ENCODE results near the gene RFXANK.
"Not testable (repeated sequence)": the region's sequence is repeated elsewhere in the genome, so short reads cannot be mapped to it uniquely, and the experiment has no call there.

The RFXANK gene

GRCh38 chr19:19157808-19158207, 34.2 kb upstream of the RFXANK start:
- Histone ChIP-seq H2AFZ (ENCODE audit: low read depth, low read length) (no peak overlapping the region), H3K4me1 (ENCODE audit: insufficient read depth, low read length) (no peaks in the 10 kb centered on the region), H3K4me3 (ENCODE audit: low read length) (no peak overlapping the region), H3K27me3 (ENCODE audit: insufficient read depth, low read length) (no peaks in the 10 kb centered on the region), H3K36me3 (ENCODE audit: insufficient read depth, low read length) (peaks cover 5% of the 10 kb centered on the region), H3K9me3 (ENCODE audit: low read length) (peaks cover 8% of the 10 kb centered on the region)

- Histone ChIP-seq H3K27me3 (ENCODE audit: insufficient read depth, low read length) (no peaks in the 10 kb centered on the region), H3K4me3 (ENCODE audit: low read length) (no peak overlapping the region), H3K9me3 (ENCODE audit: low read length) (peaks cover 8% of the 10 kb centered on the region), H3K4me1 (ENCODE audit: insufficient read depth, low read length) (no peaks in the 10 kb centered on the region), H2AFZ (ENCODE audit: low read depth, low read length) (no peak overlapping the region), H3K36me3 (ENCODE audit: insufficient read depth, low read length) (peaks cover 5% of the 10 kb centered on the region)
Measured at GRCh38 chr19:19159534-19159933, 32.5 kb upstream of the RFXANK start.

GRCh38 chr19:19160461-19161035, 31.5 kb upstream of the RFXANK start:
- H3K9me3 ChIP-seq (ENCODE audit: low read length), result peaks cover 8% of the 10 kb centered on the region
- no peak overlapping the region for H3K4me3 ChIP-seq (ENCODE audit: low read length)

GRCh38 chr19:19162495-19162894, 29.6 kb upstream of the RFXANK start:
- Histone ChIP-seq H3K27me3 (ENCODE audit: insufficient read depth, low read length) (no peaks in the 10 kb centered on the region), H3K4me1 (ENCODE audit: insufficient read depth, low read length) (no peaks in the 10 kb centered on the region), H3K36me3 (ENCODE audit: insufficient read depth, low read length) (no peaks in the 10 kb centered on the region), H3K4me3 (ENCODE audit: low read length) (no peak overlapping the region), H3K9me3 (ENCODE audit: low read length) (peaks cover 5% of the 10 kb centered on the region), H2AFZ (ENCODE audit: low read depth, low read length) (no peak overlapping the region)

More at GRCh38 chr19:19160461-19161035, 31.5 kb upstream of the RFXANK start:
- H2AFZ ChIP-seq (ENCODE audit: low read depth, low read length), result no peak overlapping the region
- no peaks in the 10 kb centered on the region for H3K4me1 ChIP-seq (ENCODE audit: insufficient read depth, low read length)
- no peaks in the 10 kb centered on the region for H3K27me3 ChIP-seq (ENCODE audit: insufficient read depth, low read length)
- H3K36me3 ChIP-seq (ENCODE audit: insufficient read depth, low read length), result peaks cover 5% of the 10 kb centered on the region

GRCh38 chr19:19165396-19165795, 26.7 kb upstream of the RFXANK start:
- Histone ChIP-seq H3K9me3 (ENCODE audit: low read length) (peaks cover 5% of the 10 kb centered on the region), H3K27me3 (ENCODE audit: insufficient read depth, low read length) (no peaks in the 10 kb centered on the region), H3K4me3 (ENCODE audit: low read length) (no peak overlapping the region), H3K36me3 (ENCODE audit: insufficient read depth, low read length) (no peaks in the 10 kb centered on the region), H3K4me1 (ENCODE audit: insufficient read depth, low read length) (no peaks in the 10 kb centered on the region), H2AFZ (ENCODE audit: low read depth, low read length) (no peak overlapping the region)

- H3K4me3 ChIP-seq (ENCODE audit: low read length), result no peak overlapping the region
- no peaks in the 10 kb centered on the region for H3K9me3 ChIP-seq (ENCODE audit: low read length)
- no peaks in the 10 kb centered on the region for H3K36me3 ChIP-seq (ENCODE audit: insufficient read depth, low read length)
- no peak overlapping the region for H2AFZ ChIP-seq (ENCODE audit: low read depth, low read length)
- no peaks in the 10 kb centered on the region for H3K4me1 ChIP-seq (ENCODE audit: insufficient read depth, low read length)
- H3K27me3 ChIP-seq (ENCODE audit: insufficient read depth, low read length), result no peaks in the 10 kb centered on the region
Measured at GRCh38 chr19:19167612-19168011, 24.4 kb upstream of the RFXANK start.

- no peaks in the 10 kb centered on the region for H3K27me3 ChIP-seq (ENCODE audit: insufficient read depth, low read length)
- H2AFZ ChIP-seq (ENCODE audit: low read depth, low read length), result no peak overlapping the region
- no peaks in the 10 kb centered on the region for H3K36me3 ChIP-seq (ENCODE audit: insufficient read depth, low read length)
- H3K4me1 ChIP-seq (ENCODE audit: insufficient read depth, low read length), result no peaks in the 10 kb centered on the region
- H3K9me3 ChIP-seq (ENCODE audit: low read length), result no peaks in the 10 kb centered on the region
- no peak overlapping the region for H3K4me3 ChIP-seq (ENCODE audit: low read length)
Measured at GRCh38 chr19:19169236-19170052, 22.6 kb upstream of the RFXANK start.

- Histone ChIP-seq H3K9me3 (ENCODE audit: low read length) (no peaks in the 10 kb centered on the region), H3K36me3 (ENCODE audit: insufficient read depth, low read length) (no peaks in the 10 kb centered on the region), H3K4me3 (ENCODE audit: low read length) (no peak within 1 kb of the TSS), H2AFZ (ENCODE audit: low read depth, low read length) (no peak within 1 kb of the TSS), H3K4me1 (ENCODE audit: insufficient read depth, low read length) (no peaks in the 10 kb centered on the region), H3K27me3 (ENCODE audit: insufficient read depth, low read length) (no peaks in the 10 kb centered on the region)
Measured at GRCh38 chr19:19170053-19170872, 21.8 kb upstream of the RFXANK start, which contains the start of gene MEF2B. Gene MEF2B (minus strand): TSS chr19:19170263. CDS start chr19:19150735, 19,528 bp downstream.

- no peaks in the 10 kb centered on the region for H3K36me3 ChIP-seq (ENCODE audit: insufficient read depth, low read length)
- H3K4me1 ChIP-seq (ENCODE audit: insufficient read depth, low read length), result no peaks in the 10 kb centered on the region
- H3K4me3 ChIP-seq (ENCODE audit: low read length), result no peak overlapping the region
- H3K27me3 ChIP-seq (ENCODE audit: insufficient read depth, low read length), result no peaks in the 10 kb centered on the region
- H2AFZ ChIP-seq (ENCODE audit: low read depth, low read length), result no peak overlapping the region
- H3K9me3 ChIP-seq (ENCODE audit: low read length), result no peaks in the 10 kb centered on the region
Measured at GRCh38 chr19:19170873-19171672, 21.0 kb upstream of the RFXANK start.

- Histone ChIP-seq H3K9me3 (ENCODE audit: low read length) (no peaks in the 10 kb centered on the region), H3K4me3 (ENCODE audit: low read length) (no peak overlapping the region), H3K27me3 (ENCODE audit: insufficient read depth, low read length) (no peaks in the 10 kb centered on the region), H3K36me3 (ENCODE audit: insufficient read depth, low read length) (no peaks in the 10 kb centered on the region), H3K4me1 (ENCODE audit: insufficient read depth, low read length) (no peaks in the 10 kb centered on the region), H2AFZ (ENCODE audit: low read depth, low read length) (no peak overlapping the region)
Measured at GRCh38 chr19:19171821-19172532, 20.1 kb upstream of the RFXANK start.

- not testable (repeated sequence) for H3K4me1 ChIP-seq (ENCODE audit: insufficient read depth, low read length); H3K27me3 ChIP-seq (ENCODE audit: insufficient read depth, low read length); H2AFZ ChIP-seq (ENCODE audit: low read depth, low read length); H3K4me3 ChIP-seq (ENCODE audit: low read length); H3K36me3 ChIP-seq (ENCODE audit: insufficient read depth, low read length); H3K9me3 ChIP-seq (ENCODE audit: low read length)
Measured at GRCh38 chr19:19173243-19173642, 18.8 kb upstream of the RFXANK start.

- Histone ChIP-seq H2AFZ (ENCODE audit: low read depth, low read length) (no peak overlapping the region), H3K36me3 (ENCODE audit: insufficient read depth, low read length) (peaks cover 6% of the 10 kb centered on the region), H3K4me1 (ENCODE audit: insufficient read depth, low read length) (peaks cover 3% of the 10 kb centered on the region), H3K9me3 (ENCODE audit: low read length) (no peaks in the 10 kb centered on the region), H3K27me3 (ENCODE audit: insufficient read depth, low read length) (no peaks in the 10 kb centered on the region), H3K4me3 (ENCODE audit: low read length) (no peak overlapping the region)
Measured at GRCh38 chr19:19176950-19177349, 15.1 kb upstream of the RFXANK start.
